ENCODE measurements around the gene HAP1. TPM values are rescaled to one million over a fixed set of nuclear protein-coding genes. Genes with fewer than 3 reads are reported as not detected.

Gene HAP1
- total and polyA plus RNA-seq, 2 experiments from 2014 or later: not detected

GRCh38 chr17:41681776-41682175 is 52.7 kb downstream of the HAP1 start:
- Histone ChIP-seq H3K27ac (no peak overlapping the region), H3K79me2 (ENCODE audit: insufficient read depth) (no peaks in the 10 kb centered on the region), H3K4me2 (ENCODE audit: unreplicated experiment) (no peak overlapping the region), H3K9me3 (ENCODE audit: low read depth) (no peaks in the 10 kb centered on the region), H3F3A (ENCODE audit: insufficient read depth) (peaks cover 13% of the 10 kb centered on the region), H2AFZ (no peak overlapping the region), H3K9ac (no peak overlapping the region), H3K9me2 (ENCODE audit: insufficient read depth) (no peaks in the 10 kb centered on the region), H3K36me3 (ENCODE audit: low read depth) (no peaks in the 10 kb centered on the region), H3K4me3 (no peak overlapping the region), H3K4me1 (ENCODE audit: insufficient read depth) (peaks cover 16% of the 10 kb centered on the region), H4K20me1 (ENCODE audit: insufficient read depth) (no peaks in the 10 kb centered on the region), H3K27me3 (replicated peaks; ENCODE audit: insufficient read depth) (no peaks in the 10 kb centered on the region)
- no peak for DNase-seq
- in situ Hi-C loops (cut with MboI): no loop called here
- TF ChIP-seq EZH2 (IDR thresholded peaks at IDR 0.05; ENCODE audit: insufficient read depth, poor library complexity, severe bottlenecking) (no peak), EZH2phosphoT487 (IDR thresholded peaks at IDR 0.05; ENCODE audit: insufficient read depth, low read depth) (no peak)
- WGBS, 2 experiments (ENCODE audit: low coverage in 1 of 2, low lambda C conversion rate in 2 of 2, missing lambda C conversion rate in 2 of 2): 79 to 92% methylated on average over 3 of the region's 3 CpGs

- H3K4me2 ChIP-seq (ENCODE audit: unreplicated experiment): no peak overlapping the region
- TF ChIP-seq EZH2phosphoT487 (IDR thresholded peaks at IDR 0.05; ENCODE audit: insufficient read depth, low read depth) (no peak), EZH2 (IDR thresholded peaks at IDR 0.05; ENCODE audit: insufficient read depth, poor library complexity, severe bottlenecking) (no peak)
- no peaks in the 10 kb centered on the region for H3K27me3 ChIP-seq (replicated peaks; ENCODE audit: insufficient read depth)
- H3K4me1 ChIP-seq (ENCODE audit: insufficient read depth): peaks cover 16% of the 10 kb centered on the region
- WGBS, 2 experiments (ENCODE audit: low coverage in 1 of 2, low lambda C conversion rate in 2 of 2, missing lambda C conversion rate in 2 of 2): 86 to 87% methylated on average over 10 of the region's 10 CpGs
- no peak for DNase-seq
- no peaks in the 10 kb centered on the region for H3K36me3 ChIP-seq (ENCODE audit: low read depth)
- no peaks in the 10 kb centered on the region for H3K79me2 ChIP-seq (ENCODE audit: insufficient read depth)
- peaks cover 13% of the 10 kb centered on the region for H3F3A ChIP-seq (ENCODE audit: insufficient read depth)
- H3K9ac ChIP-seq: no peak overlapping the region
- H3K9me3 ChIP-seq (ENCODE audit: low read depth): no peaks in the 10 kb centered on the region
- in situ Hi-C loops (cut with MboI): no loop called here
- no peaks in the 10 kb centered on the region for H3K9me2 ChIP-seq (ENCODE audit: insufficient read depth)
- H3K4me3 ChIP-seq: no peak overlapping the region
- no peak overlapping the region for H3K27ac ChIP-seq
- no peak overlapping the region for H2AFZ ChIP-seq
- no peaks in the 10 kb centered on the region for H4K20me1 ChIP-seq (ENCODE audit: insufficient read depth)
Measured at GRCh38 chr17:41680426-41681040, 53.9 kb downstream of the HAP1 start.

GRCh38 chr17:41679740-41680425 is 54.6 kb downstream of the HAP1 start:
- H3K9me2 ChIP-seq (ENCODE audit: insufficient read depth): no peaks in the 10 kb centered on the region
- H3K27me3 ChIP-seq (replicated peaks; ENCODE audit: insufficient read depth): no peaks in the 10 kb centered on the region
- no peaks in the 10 kb centered on the region for H3K9me3 ChIP-seq (ENCODE audit: low read depth)
- H3K27ac ChIP-seq: peak overlapping the region; percentile 87
- H3K4me1 ChIP-seq (ENCODE audit: insufficient read depth): peaks cover 16% of the 10 kb centered on the region
- H2AFZ ChIP-seq: peak overlapping the region; percentile 83; the same call in 1 of the 2 replicates
- in situ Hi-C loops (cut with MboI): no loop called here
- peak overlapping the region; percentile 69; the same call in 1 of the 2 replicates for H3K9ac ChIP-seq
- WGBS, 2 experiments (ENCODE audit: low coverage in 1 of 2, low lambda C conversion rate in 2 of 2, missing lambda C conversion rate in 2 of 2): 46 to 59% methylated on average over 4 to 5 of the region's 5 CpGs
- H4K20me1 ChIP-seq (ENCODE audit: insufficient read depth): no peaks in the 10 kb centered on the region
- TF ChIP-seq EZH2phosphoT487 (IDR thresholded peaks at IDR 0.05; ENCODE audit: insufficient read depth, low read depth) (no peak), EZH2 (IDR thresholded peaks at IDR 0.05; ENCODE audit: insufficient read depth, poor library complexity, severe bottlenecking) (no peak)
- no peaks in the 10 kb centered on the region for H3K79me2 ChIP-seq (ENCODE audit: insufficient read depth)
- H3K36me3 ChIP-seq (ENCODE audit: low read depth): no peaks in the 10 kb centered on the region
- peaks cover 13% of the 10 kb centered on the region for H3F3A ChIP-seq (ENCODE audit: insufficient read depth)
- peak overlapping the region; percentile 65; the same call in 1 of the 2 replicates for H3K4me3 ChIP-seq
- no peak for DNase-seq
- H3K4me2 ChIP-seq (ENCODE audit: unreplicated experiment): no peak overlapping the region

GRCh38 chr17:41678907-41679739 is 55.3 kb downstream of the HAP1 start:
- peak overlapping the region; percentile 65 for H3K4me3 ChIP-seq

More at GRCh38 chr17:41678907-41679739, 55.3 kb downstream of the HAP1 start:
- Histone ChIP-seq H3K27ac (peak overlapping the region; percentile 87), H3K9me3 (ENCODE audit: low read depth) (no peaks in the 10 kb centered on the region), H3K9ac (peak overlapping the region; percentile 69), H3F3A (ENCODE audit: insufficient read depth) (peaks cover 13% of the 10 kb centered on the region), H3K27me3 (replicated peaks; ENCODE audit: insufficient read depth) (no peaks in the 10 kb centered on the region), H3K4me1 (ENCODE audit: insufficient read depth) (peaks cover 16% of the 10 kb centered on the region), H4K20me1 (ENCODE audit: insufficient read depth) (no peaks in the 10 kb centered on the region), H3K4me2 (ENCODE audit: unreplicated experiment) (peak overlapping the region; percentile 76), H3K79me2 (ENCODE audit: insufficient read depth) (no peaks in the 10 kb centered on the region), H3K36me3 (ENCODE audit: low read depth) (no peaks in the 10 kb centered on the region), H2AFZ (peak overlapping the region; percentile 83), H3K9me2 (ENCODE audit: insufficient read depth) (no peaks in the 10 kb centered on the region)
- DNase-seq: peak; percentile 66
- 17 to 18% methylated on average over 6 of the region's 6 CpGs for WGBS, 2 experiments (ENCODE audit: low coverage in 1 of 2, low lambda C conversion rate in 2 of 2, missing lambda C conversion rate in 2 of 2)
- in situ Hi-C loops (cut with MboI): no loop called here
- TF ChIP-seq EZH2phosphoT487 (IDR thresholded peaks at IDR 0.05; ENCODE audit: insufficient read depth, low read depth) (no peak), EZH2 (IDR thresholded peaks at IDR 0.05; ENCODE audit: insufficient read depth, poor library complexity, severe bottlenecking) (no peak)
